Hepatocyte (in vitro differentiated cells): ENCODE measurements around the gene ARAP1.

Experiments used
- CTCF ChIP-seq: fragments of 200-600 bp; sonication (generic); IDR thresholded peaks from 2 replicates; pipeline ENCODE4 v1.5.1; 2016; ENCODE audit warnings: antibody characterized with exemption, mild to moderate bottlenecking; ENCODE audit not compliant: poor library complexity
- EZH2 ChIP-seq: fragments of 200-600 bp; sonication (generic); IDR thresholded peaks from 2 replicates; pipeline ENCODE4 v1.6.1; 2016; ENCODE audit warnings: antibody characterized with exemption, mild to moderate bottlenecking, borderline replicate concordance

DNA sequence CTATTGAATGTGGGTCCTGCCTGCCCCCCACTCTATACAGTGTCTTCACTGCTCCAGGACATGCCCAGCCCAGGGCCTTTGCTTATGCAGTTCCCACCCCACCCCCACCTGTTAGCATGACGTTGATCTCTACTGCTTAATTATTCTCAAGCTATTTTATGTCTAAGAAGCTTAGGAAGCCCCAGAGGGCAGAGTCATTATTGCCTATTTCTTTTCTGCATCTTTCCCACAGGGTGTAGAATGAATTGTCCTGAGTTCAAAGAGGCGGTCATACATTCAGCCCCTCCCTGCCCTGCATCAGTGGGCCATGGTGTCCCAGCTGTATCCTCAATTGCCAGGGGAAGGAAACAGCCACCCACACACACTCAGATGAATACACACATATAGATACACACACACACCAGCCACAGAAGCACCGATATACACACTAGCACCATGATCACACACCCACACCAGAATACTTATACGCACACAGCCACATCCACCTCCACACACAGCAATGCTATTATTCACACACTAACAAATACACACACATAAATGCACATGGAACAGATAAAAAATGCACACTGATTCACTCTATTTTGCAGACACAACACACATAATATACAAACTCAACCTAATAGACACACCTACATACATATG is 79.5 kb downstream of the ARAP1 start:
- TF ChIP-seq CTCF (no peak), EZH2 (no peak)
